Liver (tissue), 9 donors: Measurements from ENCODE around the gene RBKS. TPM values are rescaled to one million over a fixed set of nuclear protein-coding genes. Genes with fewer than 3 reads are reported as not detected.

Experiments used
- DNase-seq: peaks from one replicate; pipeline ENCODE4 v3.0.0-alpha.2; 2017; ENCODE audit warnings: low spot score
- H3K27ac ChIP-seq, 2 donors: one replicate each; pipeline ENCODE4 v1.7.0; 2013; ENCODE audit warnings: inconsistent platforms in 2 of 2, low read length in 2 of 2, control low read depth in 1 of 2, low read depth in 1 of 2, mild to moderate bottlenecking in 1 of 2
- H3K27me3 ChIP-seq, 4 donors: one replicate each; pipeline versions ENCODE4 v1.6.1 to v1.7.0; 2013; ENCODE audit warnings: low read length in 3 of 4, inconsistent platforms in 1 of 4, mild to moderate bottlenecking in 1 of 4, moderate library complexity in 1 of 4; ENCODE audit not compliant: control insufficient read depth in 4 of 4, insufficient read depth in 4 of 4
- H3K36me3 ChIP-seq, 4 donors: one replicate each; pipeline versions ENCODE4 v1.6.1 to v1.7.0; 2013; ENCODE audit warnings: low read length in 3 of 4, mild to moderate bottlenecking in 3 of 4, low read depth in 1 of 4, moderate library complexity in 1 of 4; ENCODE audit not compliant: control insufficient read depth in 4 of 4, insufficient read depth in 3 of 4
- H3K4me1 ChIP-seq, 4 donors: one replicate each; pipeline versions ENCODE4 v1.6.1 to v1.7.0; 2013; ENCODE audit warnings: low read length in 3 of 4, mild to moderate bottlenecking in 3 of 4, moderate library complexity in 1 of 4; ENCODE audit not compliant: control insufficient read depth in 4 of 4, insufficient read depth in 4 of 4
- H3K4me3 ChIP-seq, 3 donors: one replicate each; pipeline versions ENCODE4 v1.6.1 to v1.7.0; 2013; ENCODE audit warnings: low read length in 3 of 3, control low read depth in 1 of 3, low read depth in 1 of 3, mild to moderate bottlenecking in 1 of 3
- H3K9ac ChIP-seq, 2 donors: one replicate each; pipeline ENCODE4 v1.7.0; 2013; ENCODE audit warnings: low read length in 2 of 2, mild to moderate bottlenecking in 2 of 2, moderate library complexity in 2 of 2, control low read depth in 1 of 2, low read depth in 1 of 2
- H3K9me3 ChIP-seq, 4 donors: one replicate each; pipeline versions ENCODE4 v1.6.1 to v1.7.0; 2013; ENCODE audit warnings: low read length in 3 of 4; ENCODE audit not compliant: control insufficient read depth in 4 of 4
- ATF3 ChIP-seq: IDR thresholded peaks from 2 replicates; pipeline ENCODE4 v1.6.1; 2016; ENCODE audit warnings: antibody characterized with exemption
- CTCF ChIP-seq: fragments of 150-350 bp; IDR thresholded peaks from 2 replicates; pipeline ENCODE4 v1.5.1; 2017; ENCODE audit warnings: improper control_type of control experiment, low read depth, low read length; ENCODE audit not compliant: missing input control
- EGR1 ChIP-seq, 2 donors: IDR thresholded peaks; 2 replicates each; pipeline ENCODE4 v1.6.1; 2016 to 2018; ENCODE audit warnings: antibody characterized with exemption in 2 of 2, low read depth in 2 of 2
- FOXA1 ChIP-seq: IDR thresholded peaks from 2 replicates; pipeline ENCODE4 v1.6.1; 2016; ENCODE audit warnings: antibody characterized with exemption
- FOXA2 ChIP-seq: IDR thresholded peaks from 2 replicates; pipeline ENCODE4 v1.6.1; 2016; ENCODE audit warnings: antibody characterized with exemption
- GABPA ChIP-seq, 2 donors: IDR thresholded peaks in 1 of 2; conservative IDR thresholded peaks in 1 of 2; 2 replicates each; pipeline ENCODE4 v1.6.1; 2016; ENCODE audit warnings: antibody characterized with exemption in 2 of 2, mild to moderate bottlenecking in 1 of 2, moderate library complexity in 1 of 2
- HNF4A ChIP-seq, 2 donors: conservative IDR thresholded peaks; 2 replicates each; pipeline ENCODE4 v1.6.1; 2016; ENCODE audit warnings: antibody characterized with exemption in 2 of 2, mild to moderate bottlenecking in 2 of 2
- HNF4G ChIP-seq: IDR thresholded peaks from 2 replicates; pipeline ENCODE4 v1.6.1; 2016; ENCODE audit warnings: antibody characterized with exemption
- JUND ChIP-seq, 2 donors: IDR thresholded peaks; 2 replicates each; pipeline ENCODE4 v1.6.1; 2016; ENCODE audit warnings: antibody characterized with exemption in 2 of 2
- MAX ChIP-seq: IDR thresholded peaks from 2 replicates; pipeline ENCODE4 v1.6.1; 2016; ENCODE audit warnings: antibody characterized with exemption
- NR2F2 ChIP-seq: IDR thresholded peaks from 2 replicates; pipeline ENCODE4 v1.6.1; 2016; ENCODE audit warnings: antibody characterized with exemption
- RAD21 ChIP-seq, 2 donors: IDR thresholded peaks; 2 replicates each; pipeline ENCODE4 v1.6.1; 2016; ENCODE audit warnings: antibody characterized with exemption in 2 of 2, mild to moderate bottlenecking in 2 of 2
- REST ChIP-seq: IDR thresholded peaks from 2 replicates; pipeline ENCODE4 v1.6.1; 2016; ENCODE audit warnings: antibody characterized with exemption, mild to moderate bottlenecking
- RXRA ChIP-seq, 2 donors: IDR thresholded peaks; 2 replicates each; pipeline ENCODE4 v1.6.1; 2017 to 2018; ENCODE audit warnings: antibody characterized with exemption in 2 of 2, mild to moderate bottlenecking in 1 of 2
- SP1 ChIP-seq: IDR thresholded peaks from 2 replicates; pipeline ENCODE4 v1.6.1; 2018; ENCODE audit warnings: antibody characterized with exemption, mild to moderate bottlenecking
- TAF1 ChIP-seq: conservative IDR thresholded peaks from 2 replicates; pipeline ENCODE4 v1.6.1; 2016; ENCODE audit warnings: antibody characterized with exemption, mild to moderate bottlenecking
- YY1 ChIP-seq: IDR thresholded peaks from 2 replicates; pipeline ENCODE4 v1.6.1; 2016; ENCODE audit warnings: antibody characterized with exemption, mild to moderate bottlenecking
- ZBTB33 ChIP-seq: IDR thresholded peaks from 2 replicates; pipeline ENCODE4 v1.6.1; 2016; ENCODE audit warnings: antibody characterized with exemption
- WGBS: extraction: QIAGEN DNeasy Blood & Tissue Kit; methylation state at CpG from one replicate; pipeline ENCODE4 v1.1.7; 2013; 5-methylcytosine and 5-hydroxymethylcytosine counted together
- polyA plus RNA-seq, 2 donors: library from polyadenylated mRNA; stranded (reverse) in 1 of 2; unstranded in 1 of 2; fragments of 200-250 nt in 1 of 2; fragments of >200 nt in 1 of 2; fragmentation: Nextera tagmentation in 1 of 2; extraction: Ambion mirVana in 1 of 2; gene quantifications; one replicate each; pipeline versions ENCODE4 v1.2.1 to v1.2.3, GENCODE V29; 2013 to 2015
- total RNA-seq, 2 donors: library from RNA; depleted of rRNA; stranded (reverse); fragments of >200 nt; gene quantifications; one replicate each; pipeline ENCODE4 v1.2.3, GENCODE V29; 2014
- donor health status: healthy.
- donor health status: healthy.
- donor health status: healthy.
- donor health status: healthy.
- donor health status: healthy.

The RBKS gene
- total and polyA plus RNA-seq, 4 donors, result 6.3 to 18.8 (median 15.2) TPM

- Histone ChIP-seq H3K4me1 (peaks cover 7 to 40% (median 28%) of the 10 kb centered on the region in 4 donors), H3K4me3 (peak overlapping the region; percentile 51 to 75 (median 65)), H3K9me3 (peaks cover 0 to 10% (median 0%) of the 10 kb centered on the region in 4 donors), H3K27me3 (no peaks in the 10 kb centered on the region), H3K9ac (peak overlapping the region; percentile 42 to 70), H3K36me3 (no peaks in the 10 kb centered on the region), H3K27ac (peak overlapping the region; percentile 92 to 97)
- TF ChIP-seq HNF4A (conservative IDR thresholded peaks at IDR 0.05), result peak in 1 of 2 donors; percentile 31
- no peak for TF ChIP-seq FOXA1
- TF ChIP-seq FOXA2, result no peak
- TF ChIP-seq REST, result peak; percentile 51
- TF ChIP-seq RXRA (IDR thresholded peaks at IDR 0.05), result peak in 1 of 2 donors; percentile 32
- TF ChIP-seq JUND (IDR thresholded peaks at IDR 0.05), result no peak
- peak; percentile 17 for TF ChIP-seq SP1
- TF ChIP-seq HNF4G, result no peak
- TF ChIP-seq ZBTB33, result no peak
- TF ChIP-seq EGR1 (IDR thresholded peaks at IDR 0.05; ENCODE audit: low read depth in 2 of 2), result no peak
- TF ChIP-seq ATF3, result peak; percentile 32
- TF ChIP-seq TAF1, result no peak
- no peak for TF ChIP-seq RAD21 (IDR thresholded peaks at IDR 0.05)
- no peak for TF ChIP-seq YY1
- no peak for TF ChIP-seq NR2F2
- TF ChIP-seq CTCF, result no peak
- TF ChIP-seq GABPA (IDR thresholded peaks at IDR 0.05 in 1 of 2, conservative IDR thresholded peaks at IDR 0.05 in 1 of 2), result no peak
- no peak for TF ChIP-seq MAX
- 38% methylated on average over 16 of the region's 16 CpGs for WGBS
- no peak for DNase-seq
These were observed 137.5 kb downstream of the RBKS start for GRCh38 chr2:27752551-27753237.
